Measurements from ENCODE around the gene SH3BP5. TPM values are rescaled to one million over a fixed set of nuclear protein-coding genes. Genes with fewer than 3 reads are reported as not detected.

The SH3BP5 gene
- total RNA-seq, 4 donors from 2014 or later: 99.0 to 113 (median 105) TPM

DNA sequence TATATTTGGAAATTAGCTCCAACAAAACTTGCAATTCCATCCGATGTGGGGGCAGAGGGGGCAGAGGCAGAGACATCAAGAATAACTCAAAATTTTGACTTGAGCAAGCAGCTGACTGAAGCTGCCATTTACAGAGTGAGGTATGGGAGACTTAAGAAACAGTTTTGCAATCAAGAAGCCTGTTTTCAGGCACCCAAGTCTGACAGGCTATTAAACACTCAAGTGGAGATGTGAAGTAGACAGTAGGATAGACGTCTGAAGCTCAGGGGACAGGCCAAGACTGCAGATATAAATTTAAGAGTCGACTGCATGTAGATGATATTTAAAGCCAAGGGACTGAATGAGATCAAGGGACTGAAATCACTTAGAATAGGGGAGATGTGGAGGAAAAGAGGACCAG, 9.9 kb upstream of the SH3BP5 start:
- Histone ChIP-seq H3K27me3 (no peaks in the 10 kb centered on the region), H3K4me3 (no peak overlapping the region), H3K27ac (no peak overlapping the region), H3K4me1 (peaks cover 0 to 11% (median 3%) of the 10 kb centered on the region in 4 donors), H3K36me3 (no peaks in the 10 kb centered on the region), H3K9me3 (no peaks in the 10 kb centered on the region)
- no peak for DNase-seq (ENCODE audit: low spot score in 2 of 2)
- TF ChIP-seq CTCF (IDR thresholded peaks at IDR 0.05) (no peak), EP300 (IDR thresholded peaks at IDR 0.05) (no peak), POLR2A (IDR thresholded peaks at IDR 0.05) (no peak)
- WGBS, 2 donors: 68 to 71% methylated on average over 3 of the region's 3 CpGs

DNA sequence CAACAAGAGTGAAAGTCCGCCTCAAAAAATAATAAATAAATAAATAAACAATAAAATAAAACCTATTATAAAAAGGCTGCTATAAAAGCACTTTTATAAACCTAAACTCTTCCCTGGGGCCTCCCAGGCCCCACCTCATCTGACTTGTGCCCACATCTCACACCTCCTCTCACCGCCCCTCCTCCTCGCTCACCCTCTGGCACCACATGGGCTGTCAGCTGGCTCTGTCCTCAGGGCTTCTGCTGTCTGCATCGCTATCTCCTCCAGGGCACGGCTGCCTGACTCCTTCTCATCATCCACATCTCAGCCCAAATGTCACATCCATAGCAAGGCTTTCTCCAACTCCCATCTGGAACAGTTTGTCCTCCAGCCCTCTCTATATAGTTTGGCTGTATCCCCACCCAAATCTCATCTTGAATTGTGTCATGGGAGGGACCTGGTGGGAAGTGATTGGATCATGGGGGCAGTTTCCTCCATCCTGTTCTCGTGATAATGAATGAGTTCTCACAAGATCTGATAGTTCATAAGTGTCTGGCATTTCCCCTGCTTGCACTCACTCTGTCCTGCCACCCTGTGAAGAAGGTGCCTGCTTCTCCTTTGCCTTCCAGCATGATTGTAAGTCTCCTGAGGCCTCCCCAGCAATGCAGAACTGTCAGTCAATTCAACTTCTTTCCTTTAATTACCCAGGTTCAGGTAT, 8.8 kb upstream of the SH3BP5 start:
- peaks cover 0 to 11% (median 3%) of the 10 kb centered on the region in 4 donors for H3K4me1 ChIP-seq
- WGBS, 2 donors: 70 to 76% methylated on average over 6 of the region's 6 CpGs

GRCh38 chr3:15339786-15340215, 7.4 kb upstream of the SH3BP5 start:
- H3K4me3 ChIP-seq: no peak overlapping the region
- H3K9me3 ChIP-seq: no peaks in the 10 kb centered on the region
- H3K27me3 ChIP-seq: no peaks in the 10 kb centered on the region
- WGBS, 2 donors: 36 to 38% methylated on average over 3 of the region's 3 CpGs
- TF ChIP-seq EP300 (IDR thresholded peaks at IDR 0.05) (peak in 1 of 2 donors; percentile 29), POLR2A (IDR thresholded peaks at IDR 0.05) (no peak), CTCF (IDR thresholded peaks at IDR 0.05) (no peak)
- no peak for DNase-seq (ENCODE audit: low spot score in 2 of 2)
- H3K36me3 ChIP-seq: no peaks in the 10 kb centered on the region
- H3K27ac ChIP-seq: peak overlapping the region in 2 of 4 donors; percentile 30 to 44
- H3K4me1 ChIP-seq: peaks cover 0 to 11% (median 3%) of the 10 kb centered on the region in 4 donors

More for the DNA sequence above, 8.8 kb upstream of the SH3BP5 start:
- Histone ChIP-seq H3K9me3 (no peaks in the 10 kb centered on the region), H3K36me3 (no peaks in the 10 kb centered on the region), H3K4me3 (no peak overlapping the region), H3K27ac (no peak overlapping the region), H3K27me3 (no peaks in the 10 kb centered on the region)
- TF ChIP-seq POLR2A (IDR thresholded peaks at IDR 0.05) (no peak), EP300 (IDR thresholded peaks at IDR 0.05) (no peak), CTCF (IDR thresholded peaks at IDR 0.05) (no peak)
- DNase-seq (ENCODE audit: low spot score in 2 of 2): no peak

DNA sequence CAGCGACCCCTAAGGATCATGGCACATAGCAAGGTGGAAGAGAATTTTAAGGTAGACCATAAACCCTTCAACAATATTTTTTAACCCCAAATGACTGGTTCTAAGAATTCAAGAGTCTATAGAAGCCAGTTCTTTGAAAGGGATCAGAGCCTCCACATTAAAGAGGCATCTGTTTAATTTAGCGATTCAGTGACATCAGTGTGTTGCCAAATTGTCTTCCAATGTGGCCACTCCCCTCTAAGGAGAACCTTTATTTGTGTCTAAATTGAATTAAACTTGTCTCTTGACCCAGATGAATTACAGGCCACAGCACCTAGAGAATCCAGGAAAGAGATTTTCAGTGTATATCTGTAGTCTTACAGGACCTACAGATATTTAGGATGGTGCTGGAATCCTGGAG, 6.6 kb upstream of the SH3BP5 start:
- TF ChIP-seq EP300 (IDR thresholded peaks at IDR 0.05) (no peak), POLR2A (IDR thresholded peaks at IDR 0.05) (no peak), CTCF (IDR thresholded peaks at IDR 0.05) (no peak)
- DNase-seq (ENCODE audit: low spot score in 2 of 2): no peak
- H3K4me1 ChIP-seq: peaks cover 0 to 11% (median 3%) of the 10 kb centered on the region in 4 donors
- no peak overlapping the region for H3K4me3 ChIP-seq
- no peaks in the 10 kb centered on the region for H3K27me3 ChIP-seq
- H3K9me3 ChIP-seq: no peaks in the 10 kb centered on the region
- H3K36me3 ChIP-seq: no peaks in the 10 kb centered on the region
- H3K27ac ChIP-seq: no peak overlapping the region
- 87 to 88% methylated on average over 2 of the region's 2 CpGs for WGBS, 2 donors

GRCh38 chr3:15337963-15338362, 5.6 kb upstream of the SH3BP5 start:
- H3K27ac ChIP-seq: no peak overlapping the region
- peaks cover 0 to 17% (median 7%) of the 10 kb centered on the region in 4 donors for H3K4me1 ChIP-seq
- no peak for TF ChIP-seq EP300 (IDR thresholded peaks at IDR 0.05)
- no peak for TF ChIP-seq POLR2A (IDR thresholded peaks at IDR 0.05)
- no peak for TF ChIP-seq CTCF (IDR thresholded peaks at IDR 0.05)
- H3K36me3 ChIP-seq: no peaks in the 10 kb centered on the region
- 81 to 93% methylated on average over 1 of the region's 1 CpG for WGBS, 2 donors
- H3K27me3 ChIP-seq: no peaks in the 10 kb centered on the region
- no peaks in the 10 kb centered on the region for H3K9me3 ChIP-seq
- no peak overlapping the region for H3K4me3 ChIP-seq
- DNase-seq (ENCODE audit: low spot score in 2 of 2): no peak

All from tibial nerve (tissue), 4 donors.